Glutamatergic neuron (in vitro differentiated cells): ENCODE measurements around the gene ZGRF1. TPM values are rescaled to one million over a fixed set of nuclear protein-coding genes. Genes with fewer than 3 reads are reported as not detected.

ENCODE experiments used
- DNase-seq: peaks from one replicate; pipeline ENCODE4 v3.0.0; 2022
- H3K27ac Mint-ChIP-seq: one replicate; pipeline ENCODE4 v1.8.0; 2020; ENCODE audit warnings: mild to moderate bottlenecking, mixed read lengths, inconsistent platforms; ENCODE audit not compliant: unreplicated experiment
- H3K27me3 Mint-ChIP-seq: one replicate; pipeline ENCODE4 v1.8.0; 2020; ENCODE audit warnings: mild to moderate bottlenecking, moderate library complexity, mixed read lengths, inconsistent platforms; ENCODE audit not compliant: unreplicated experiment
- H3K36me3 Mint-ChIP-seq: one replicate; pipeline ENCODE4 v1.8.0; 2020; ENCODE audit warnings: mild to moderate bottlenecking, mixed read lengths, inconsistent platforms; ENCODE audit not compliant: unreplicated experiment
- H3K4me1 Mint-ChIP-seq: one replicate; pipeline ENCODE4 v1.8.0; 2020; ENCODE audit warnings: mild to moderate bottlenecking, low read depth, mixed read lengths, inconsistent platforms; ENCODE audit not compliant: unreplicated experiment
- H3K4me3 Mint-ChIP-seq: one replicate; pipeline ENCODE4 v1.8.0; 2020; ENCODE audit warnings: mild to moderate bottlenecking, mixed read lengths, inconsistent platforms; ENCODE audit not compliant: unreplicated experiment
- H3K9me3 Mint-ChIP-seq: one replicate; pipeline ENCODE4 v1.8.0; 2020; ENCODE audit warnings: mild to moderate bottlenecking, moderate library complexity, mixed read lengths, inconsistent platforms; ENCODE audit not compliant: unreplicated experiment
- total RNA-seq: library from RNA; stranded (reverse); fragmentation: NEBNext Ultra II Directional; extraction: Animal tissue kit (Norgen Biotek cat#: 25700); gene quantifications from one replicate; pipeline ENCODE4 v1.2.1, GENCODE V29; 2021; ENCODE audit not compliant: unreplicated experiment
- TF ChIP-seq, protein P1 (sequence below): fragments of 200-600 bp; sonication (generic); IDR thresholded peaks from one replicate; pipeline ENCODE4 v1.5.0; 2021; ENCODE audit not compliant: partially characterized antibody, unreplicated experiment

The ZGRF1 gene
- total RNA-seq, 1 donor from 2014 or later = 18.5 TPM

DNA sequence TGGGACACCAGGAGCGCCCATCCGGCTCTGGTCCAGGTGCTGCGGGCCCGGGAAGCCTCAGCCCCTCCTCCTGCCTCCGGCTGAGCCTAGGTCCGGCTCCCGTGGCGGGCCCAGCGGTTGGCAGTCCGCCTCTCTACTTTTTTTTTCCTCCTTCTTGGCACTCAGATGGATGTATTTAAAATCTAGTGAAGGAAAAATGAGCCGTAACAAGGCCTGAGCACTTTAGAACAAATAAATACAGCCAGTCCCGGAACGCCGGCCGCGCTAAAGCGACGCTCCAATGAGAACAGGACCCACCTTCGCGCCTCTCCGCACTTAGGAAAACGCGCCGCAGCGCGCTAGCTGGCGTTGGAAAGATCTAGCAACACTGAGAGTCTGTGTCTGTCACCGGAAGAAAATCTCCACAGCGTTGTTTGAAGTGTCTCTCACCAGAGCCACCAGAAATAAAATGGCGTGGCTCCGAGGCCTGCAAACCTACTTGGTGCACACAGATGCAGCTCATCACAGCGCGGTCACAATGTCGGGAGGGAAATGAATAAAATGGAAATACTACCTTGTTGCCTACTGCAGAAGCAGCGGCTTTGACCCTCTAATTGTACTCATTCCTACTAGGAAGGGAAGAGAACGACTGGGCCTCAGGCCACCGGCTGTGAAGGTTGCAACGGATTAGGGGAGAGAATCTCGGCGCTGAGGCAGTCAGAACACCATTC is 125.5 kb downstream of the ZGRF1 start:
- DNase-seq = peak; percentile 39
- no peak overlapping the region for H3K27ac Mint-ChIP-seq

DNA sequence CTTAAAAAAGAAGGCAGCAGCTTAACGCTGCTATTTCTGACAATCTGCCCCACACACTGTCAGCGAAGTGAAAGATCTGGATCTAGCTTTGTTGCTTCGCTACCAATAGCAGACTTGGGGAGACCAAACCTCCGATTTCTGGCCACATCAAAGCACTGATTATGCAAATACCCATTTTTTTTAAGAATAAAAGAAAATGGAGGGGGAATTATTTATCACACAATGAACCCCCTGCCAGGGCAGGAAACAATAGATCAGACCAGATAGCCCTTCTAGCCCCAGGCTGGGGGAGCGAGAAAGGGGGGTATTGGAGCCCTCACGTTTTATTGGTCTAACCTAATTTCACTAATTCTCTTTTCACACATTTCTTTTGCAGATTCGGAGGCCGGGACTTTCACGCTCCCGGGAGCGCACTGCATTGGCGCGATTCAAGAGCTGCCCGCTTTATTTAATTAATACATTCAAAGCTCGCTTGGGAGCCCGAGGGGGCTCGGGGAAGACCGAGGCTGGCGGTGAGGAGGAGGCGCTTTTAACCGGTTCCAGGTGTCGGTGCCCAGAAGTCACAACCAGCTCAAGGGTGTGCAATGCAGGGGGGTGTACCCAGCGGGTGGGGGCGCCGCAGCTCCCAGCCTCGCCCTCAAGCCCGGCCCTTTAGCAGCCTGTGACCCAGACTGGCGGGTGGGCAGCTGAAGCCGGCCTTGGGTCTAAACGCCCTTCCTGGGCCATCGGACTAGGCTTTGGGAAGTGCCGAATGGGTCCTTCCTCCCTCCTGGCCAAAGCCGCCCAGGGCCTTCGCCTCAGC is 126.2 kb downstream of the ZGRF1 start:
- Mint-ChIP-seq H3K9me3 (peaks cover 25% of the 10 kb centered on the region), H3K27me3 (peaks cover 41% of the 10 kb centered on the region), H3K36me3 (peaks cover 10% of the 10 kb centered on the region), H3K4me1 (peaks cover 23% of the 10 kb centered on the region), H3K27ac (no peak overlapping the region), H3K4me3 (peak overlapping the region; percentile 85)
- TF ChIP-seq, protein P1, sequence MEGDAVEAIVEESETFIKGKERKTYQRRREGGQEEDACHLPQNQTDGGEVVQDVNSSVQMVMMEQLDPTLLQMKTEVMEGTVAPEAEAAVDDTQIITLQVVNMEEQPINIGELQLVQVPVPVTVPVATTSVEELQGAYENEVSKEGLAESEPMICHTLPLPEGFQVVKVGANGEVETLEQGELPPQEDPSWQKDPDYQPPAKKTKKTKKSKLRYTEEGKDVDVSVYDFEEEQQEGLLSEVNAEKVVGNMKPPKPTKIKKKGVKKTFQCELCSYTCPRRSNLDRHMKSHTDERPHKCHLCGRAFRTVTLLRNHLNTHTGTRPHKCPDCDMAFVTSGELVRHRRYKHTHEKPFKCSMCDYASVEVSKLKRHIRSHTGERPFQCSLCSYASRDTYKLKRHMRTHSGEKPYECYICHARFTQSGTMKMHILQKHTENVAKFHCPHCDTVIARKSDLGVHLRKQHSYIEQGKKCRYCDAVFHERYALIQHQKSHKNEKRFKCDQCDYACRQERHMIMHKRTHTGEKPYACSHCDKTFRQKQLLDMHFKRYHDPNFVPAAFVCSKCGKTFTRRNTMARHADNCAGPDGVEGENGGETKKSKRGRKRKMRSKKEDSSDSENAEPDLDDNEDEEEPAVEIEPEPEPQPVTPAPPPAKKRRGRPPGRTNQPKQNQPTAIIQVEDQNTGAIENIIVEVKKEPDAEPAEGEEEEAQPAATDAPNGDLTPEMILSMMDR = no peak
- DNase-seq = no peak

More for the DNA sequence above, 125.5 kb downstream of the ZGRF1 start:
- H3K27me3 Mint-ChIP-seq = peaks cover 41% of the 10 kb centered on the region
- TF ChIP-seq, protein P1 = no peak
- peaks cover 10% of the 10 kb centered on the region for H3K36me3 Mint-ChIP-seq
- peak overlapping the region; percentile 87 for H3K4me3 Mint-ChIP-seq
- H3K9me3 Mint-ChIP-seq = peaks cover 25% of the 10 kb centered on the region
- H3K4me1 Mint-ChIP-seq = peaks cover 23% of the 10 kb centered on the region

DNA sequence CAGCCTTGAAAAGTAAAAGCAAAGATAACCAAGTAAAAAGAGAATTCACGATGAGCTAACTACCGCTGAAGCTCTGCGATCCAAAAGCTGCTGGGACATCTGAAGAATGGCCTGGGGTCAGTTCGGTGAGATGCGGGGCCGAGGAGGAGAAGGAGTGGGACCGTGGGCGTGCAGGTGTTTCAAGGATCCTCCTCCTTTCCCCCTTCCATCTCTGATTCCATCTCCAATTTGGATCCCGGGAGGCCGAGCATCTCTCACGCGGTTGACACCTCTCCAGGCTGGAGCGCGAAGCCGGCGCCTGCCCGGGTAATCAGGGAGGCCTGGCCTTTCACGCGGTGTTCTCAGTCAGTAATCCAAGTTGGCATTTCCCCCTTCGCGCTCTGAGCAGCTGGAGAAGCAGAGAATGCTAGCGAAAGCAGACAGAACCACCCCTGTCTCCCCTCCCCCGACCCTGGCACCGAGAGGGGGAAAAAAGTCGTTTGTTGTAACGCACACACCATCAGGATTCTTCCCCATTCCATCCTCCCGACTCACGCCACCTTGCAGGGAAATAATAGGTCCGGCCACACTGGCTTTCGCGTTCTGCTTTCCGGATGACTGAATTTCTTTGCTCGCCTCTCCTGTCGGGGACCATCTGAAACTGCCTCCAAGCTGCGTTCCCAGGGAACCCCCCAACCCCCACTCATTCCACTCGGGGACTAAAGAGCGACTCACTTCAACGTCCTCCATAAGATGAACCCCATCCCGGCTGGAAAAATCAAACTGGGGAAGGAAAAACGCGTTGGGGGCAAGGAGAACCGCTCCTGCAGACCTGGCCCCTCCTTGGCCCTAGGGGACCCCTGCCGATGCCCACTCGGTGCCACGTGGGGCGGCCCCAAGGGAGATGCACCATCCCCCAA is 127.2 kb downstream of the ZGRF1 start:
- H3K27ac Mint-ChIP-seq = no peak overlapping the region
- H3K9me3 Mint-ChIP-seq = peaks cover 18% of the 10 kb centered on the region
- H3K27me3 Mint-ChIP-seq = peaks cover 33% of the 10 kb centered on the region
- peaks cover 2% of the 10 kb centered on the region for H3K36me3 Mint-ChIP-seq
- peaks cover 22% of the 10 kb centered on the region for H3K4me1 Mint-ChIP-seq
- peak overlapping the region; percentile 81 for H3K4me3 Mint-ChIP-seq
- DNase-seq = peak; percentile 52
- TF ChIP-seq, protein P1 = no peak

DNA sequence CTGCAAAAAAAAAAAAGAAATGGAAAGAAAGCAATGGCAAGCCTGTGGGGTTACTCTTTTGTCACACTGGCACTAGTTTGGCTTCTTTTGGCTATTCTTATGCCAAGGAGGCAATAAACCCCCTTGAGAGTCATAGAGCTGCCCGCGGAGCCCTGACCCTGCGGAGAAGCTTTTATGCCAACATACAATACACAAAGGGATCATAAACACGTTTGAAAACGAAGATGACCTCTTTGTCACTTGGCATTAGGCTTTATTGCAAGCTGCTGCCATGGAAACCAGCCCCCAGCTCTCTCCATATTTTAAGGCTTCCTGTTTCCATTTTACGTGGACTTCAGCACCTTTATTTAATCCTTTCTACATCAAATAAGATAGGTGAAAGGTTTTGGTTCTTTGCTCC is 128.4 kb downstream of the ZGRF1 start:
- no peak for DNase-seq
- H3K36me3 Mint-ChIP-seq = no peaks in the 10 kb centered on the region
- peak overlapping the region; percentile 30 for H3K4me3 Mint-ChIP-seq
- peaks cover 18% of the 10 kb centered on the region for H3K4me1 Mint-ChIP-seq
- TF ChIP-seq, protein P1 = no peak
- peaks cover 9% of the 10 kb centered on the region for H3K9me3 Mint-ChIP-seq
- H3K27ac Mint-ChIP-seq = no peak overlapping the region
- peaks cover 26% of the 10 kb centered on the region for H3K27me3 Mint-ChIP-seq
